GM12873 (cell line): ENCODE measurements around the gene TIMP4.

Experiments
- TF ChIP-seq, protein P1 (sequence below): IDR thresholded peaks from 2 replicates; pipeline ENCODE4 v1.5.1; 2012; ENCODE audit warnings: low read depth, mild to moderate bottlenecking, moderate library complexity, low read length, control low read depth; ENCODE audit not compliant: insufficient read depth; ENCODE audit errors: missing control alignments

The TIMP4 gene

DNA sequence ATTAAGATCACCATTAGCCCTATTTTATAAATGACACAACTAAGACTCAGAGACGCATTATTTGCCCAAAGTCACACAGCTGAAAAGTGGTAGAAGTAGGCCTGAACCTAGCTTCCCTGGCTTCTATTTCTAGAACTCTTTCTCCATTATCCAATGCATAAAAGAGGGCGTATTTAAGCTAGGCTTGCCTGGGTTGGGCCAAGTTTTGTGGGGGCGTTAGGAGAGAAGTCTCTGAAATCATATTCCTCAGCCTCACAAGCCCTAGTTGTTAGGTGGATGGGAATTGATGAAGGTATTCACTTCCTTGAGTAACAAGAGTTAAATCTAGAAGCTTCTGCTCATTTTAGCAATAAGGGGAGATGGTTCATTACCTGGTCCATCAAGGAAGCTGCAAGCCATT is 22.3 kb downstream of the TIMP4 start:
- TF ChIP-seq, protein P1, sequence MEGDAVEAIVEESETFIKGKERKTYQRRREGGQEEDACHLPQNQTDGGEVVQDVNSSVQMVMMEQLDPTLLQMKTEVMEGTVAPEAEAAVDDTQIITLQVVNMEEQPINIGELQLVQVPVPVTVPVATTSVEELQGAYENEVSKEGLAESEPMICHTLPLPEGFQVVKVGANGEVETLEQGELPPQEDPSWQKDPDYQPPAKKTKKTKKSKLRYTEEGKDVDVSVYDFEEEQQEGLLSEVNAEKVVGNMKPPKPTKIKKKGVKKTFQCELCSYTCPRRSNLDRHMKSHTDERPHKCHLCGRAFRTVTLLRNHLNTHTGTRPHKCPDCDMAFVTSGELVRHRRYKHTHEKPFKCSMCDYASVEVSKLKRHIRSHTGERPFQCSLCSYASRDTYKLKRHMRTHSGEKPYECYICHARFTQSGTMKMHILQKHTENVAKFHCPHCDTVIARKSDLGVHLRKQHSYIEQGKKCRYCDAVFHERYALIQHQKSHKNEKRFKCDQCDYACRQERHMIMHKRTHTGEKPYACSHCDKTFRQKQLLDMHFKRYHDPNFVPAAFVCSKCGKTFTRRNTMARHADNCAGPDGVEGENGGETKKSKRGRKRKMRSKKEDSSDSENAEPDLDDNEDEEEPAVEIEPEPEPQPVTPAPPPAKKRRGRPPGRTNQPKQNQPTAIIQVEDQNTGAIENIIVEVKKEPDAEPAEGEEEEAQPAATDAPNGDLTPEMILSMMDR, result no peak

DNA sequence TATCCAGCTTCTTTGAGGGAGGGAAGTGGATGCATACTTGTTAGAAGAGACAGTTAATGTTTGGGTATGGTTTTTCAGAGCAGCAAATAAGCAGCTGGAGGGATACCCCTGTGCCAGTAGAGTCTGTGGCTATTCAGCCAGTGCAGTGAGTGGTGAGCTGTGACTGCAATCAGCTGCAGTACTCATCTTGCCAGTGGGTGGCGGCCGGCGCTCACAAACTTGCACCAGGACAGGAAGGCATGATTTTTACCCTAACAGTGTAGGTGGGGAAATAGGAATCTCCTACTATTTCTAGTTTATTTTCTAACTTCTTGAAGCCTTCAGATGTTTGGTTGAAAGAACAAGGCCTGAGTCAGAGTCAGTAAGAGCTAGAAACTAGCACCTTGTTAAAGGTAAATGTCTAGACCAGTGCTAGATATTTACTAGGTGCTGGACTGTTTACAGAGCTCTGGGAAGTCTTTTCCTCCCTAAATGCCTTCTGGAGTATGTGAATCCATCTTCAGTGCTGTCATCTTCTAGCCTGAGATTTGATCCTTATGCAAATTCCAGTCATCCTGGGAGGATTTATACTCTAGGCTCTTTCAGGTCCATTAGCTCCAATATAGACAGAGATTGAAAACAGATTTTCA is 23.6 kb downstream of the TIMP4 start:
- TF ChIP-seq, protein P1, result peak; percentile 94

DNA sequence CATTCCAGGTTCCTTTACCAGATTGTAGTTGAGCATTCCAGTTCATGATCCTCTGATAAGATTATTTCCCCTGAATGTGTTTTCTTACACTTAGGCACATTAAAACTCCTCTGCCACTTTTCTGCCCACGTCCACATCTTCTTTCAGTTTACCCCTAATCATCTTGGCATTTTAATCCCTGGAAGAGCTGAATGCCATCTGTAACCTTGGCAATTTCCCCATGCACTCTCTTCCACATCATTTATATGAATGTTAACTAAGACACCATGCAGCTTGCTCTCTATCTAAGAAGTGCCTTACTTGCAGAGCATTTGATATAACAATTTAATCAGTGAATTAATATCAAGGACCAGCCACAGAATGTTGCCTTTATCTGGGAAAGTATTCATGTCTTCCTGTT is 25.8 kb downstream of the TIMP4 start:
- TF ChIP-seq, protein P1, result no peak

DNA sequence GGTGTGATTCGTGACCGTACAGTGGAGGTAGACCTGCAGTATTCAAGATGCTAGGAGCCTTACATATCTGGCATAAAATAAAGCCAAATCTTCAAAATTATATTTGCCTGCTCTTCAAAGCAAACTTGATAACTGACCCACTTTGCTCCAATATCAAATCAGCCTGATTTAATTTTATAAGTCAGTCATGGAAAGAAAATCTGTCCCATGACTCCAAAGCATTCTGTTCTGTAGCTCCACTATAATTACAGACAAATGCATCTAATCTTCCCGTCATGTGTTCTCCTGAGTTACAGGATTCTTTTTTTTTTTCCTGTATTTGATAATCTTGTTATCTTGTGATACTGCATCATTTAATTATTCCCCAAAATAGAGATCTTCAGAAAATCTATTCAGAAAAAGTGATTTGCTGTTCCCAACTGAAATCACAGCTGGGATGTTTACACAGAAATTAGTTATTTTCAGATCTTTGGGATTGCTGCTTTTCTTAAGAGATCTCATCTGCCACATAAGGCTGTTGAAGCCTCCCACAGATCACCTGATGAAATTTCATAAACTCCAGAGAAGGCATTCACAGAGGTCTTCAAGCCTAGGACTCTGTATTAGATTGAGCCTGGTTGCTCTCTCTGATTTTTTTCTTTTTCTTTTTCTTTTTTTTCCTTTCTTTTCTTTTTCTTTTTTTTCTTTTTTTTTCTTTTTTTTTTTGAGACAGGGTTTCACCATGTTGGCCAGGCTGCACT is 27.2 kb downstream of the TIMP4 start:
- TF ChIP-seq, protein P1, result no peak

DNA sequence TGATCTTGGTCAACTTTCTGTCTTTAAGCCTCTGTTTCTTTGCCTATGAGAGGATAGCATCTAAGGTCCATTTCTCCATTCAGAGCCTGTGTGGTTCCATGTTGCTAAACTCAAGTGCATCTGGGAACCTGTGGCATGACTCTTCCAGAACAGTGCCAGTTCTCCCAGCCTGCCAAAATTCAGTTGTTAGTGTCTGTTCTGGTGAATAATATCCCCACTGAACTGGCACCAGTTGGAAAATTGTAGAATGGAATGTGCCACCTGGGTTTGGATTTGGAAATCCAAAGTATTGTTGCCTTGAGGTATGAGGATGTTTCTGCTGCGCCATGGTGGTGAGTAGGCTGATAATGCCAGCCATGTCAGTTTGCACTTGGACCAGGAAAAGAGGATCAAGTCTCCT is 31.3 kb downstream of the TIMP4 start:
- TF ChIP-seq, protein P1, result no peak

DNA sequence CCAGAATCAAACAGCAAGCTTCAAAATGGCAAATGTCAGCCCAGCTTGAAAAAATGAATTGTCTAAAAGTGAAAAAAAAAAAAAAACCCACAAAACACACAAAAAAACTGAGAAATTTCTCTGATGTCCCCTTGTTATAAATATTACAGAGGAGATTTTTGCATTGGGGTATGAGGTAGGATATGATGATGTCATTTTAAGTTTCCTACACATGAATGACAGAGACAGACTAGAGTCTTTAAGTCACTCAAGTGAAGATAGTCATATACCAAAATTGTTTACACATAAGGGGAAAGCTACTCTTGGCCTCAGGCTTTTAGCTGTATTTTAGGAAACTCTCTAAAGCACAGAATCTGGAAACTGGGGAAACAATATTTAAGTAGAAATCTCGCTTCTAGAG is 32.9 kb downstream of the TIMP4 start:
- TF ChIP-seq, protein P1, result no peak

DNA sequence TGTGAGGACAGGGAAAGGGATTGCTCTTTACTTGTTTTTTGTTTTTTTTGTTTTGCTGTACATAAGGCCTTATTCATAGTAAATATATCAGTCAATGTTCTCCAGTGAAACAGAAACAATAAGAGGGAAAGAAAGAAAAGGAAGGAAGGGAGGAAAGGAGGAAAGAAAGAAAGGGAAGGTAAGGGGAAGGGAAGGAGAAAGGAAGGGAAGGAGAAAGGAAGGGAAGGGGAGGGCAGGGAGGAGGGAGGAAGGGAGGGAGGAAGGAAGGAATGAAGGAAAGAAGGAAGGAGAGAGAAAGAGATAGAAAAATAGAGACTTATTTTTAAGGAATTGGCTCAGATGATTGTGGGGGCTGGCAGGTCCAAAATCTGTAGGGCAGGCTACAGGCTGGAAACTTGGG is 37.2 kb downstream of the TIMP4 start:
- TF ChIP-seq, protein P1, result no peak
